Naive thymus-derived CD4-positive, alpha-beta T cell (primary cell): Measurements from ENCODE around the gene TRAPPC3L. TPM values are rescaled to one million over a fixed set of nuclear protein-coding genes. Genes with fewer than 3 reads are reported as not detected.

ENCODE experiments used
- ATAC-seq: fragments of 150-1000 bp; cut with Tn5 transposase; 2 replicates; pipeline ENCODE4 v1.10.0; 2021; ENCODE audit warnings: mild to moderate bottlenecking, moderate library complexity
- CTCF ChIA-PET: fragments of 350-600 bp; sonication (Branson Sonifier 250); formaldehyde crosslinking; loops from one replicate; lab custom pipeline; 2021; ENCODE audit warnings: antibody characterized with exemption; lab: Charles Lee
- POLR2A ChIA-PET: fragments of 350-600 bp; sonication (Branson Sonifier 250); formaldehyde crosslinking; loops from one replicate; lab custom pipeline; 2021; ENCODE audit warnings: antibody characterized with exemption, inconsistent platforms; lab: Charles Lee
- DNase-seq, 9 donors: peaks; one replicate each; pipeline versions ENCODE4 v3.0.0 to v3.0.0-alpha.2; 2020 to 2022; ENCODE audit warnings: mixed read lengths in 1 of 9
- H3K27ac ChIP-seq: one replicate; pipeline ENCODE4 v1.7.0; 2013; ENCODE audit warnings: mild to moderate bottlenecking, low read depth, low read length, moderate library complexity
- H3K27me3 ChIP-seq, 2 donors: one replicate each; pipeline ENCODE4 v1.7.0; 2013; ENCODE audit warnings: low read length in 2 of 2, mild to moderate bottlenecking in 2 of 2, moderate library complexity in 2 of 2; ENCODE audit not compliant: control insufficient read depth in 2 of 2, insufficient read depth in 2 of 2
- H3K36me3 ChIP-seq, 3 experiments: 1 replicate in 2 of 3; 2 replicates in 1 of 3; pipeline ENCODE4 v1.7.0; 2013; ENCODE audit warnings: low read length in 3 of 3, mild to moderate bottlenecking in 3 of 3, moderate library complexity in 1 of 3; ENCODE audit not compliant: insufficient read depth in 3 of 3, control insufficient read depth in 2 of 3
- H3K4me1 ChIP-seq, 2 donors: one replicate each; pipeline ENCODE4 v1.7.0; 2013; ENCODE audit warnings: low read length in 2 of 2, mild to moderate bottlenecking in 2 of 2, moderate library complexity in 1 of 2; ENCODE audit not compliant: control insufficient read depth in 2 of 2, insufficient read depth in 2 of 2
- H3K4me3 ChIP-seq: 2 replicates; pipeline ENCODE4 v1.7.0; 2013; ENCODE audit warnings: mild to moderate bottlenecking, low read length
- H3K9me3 ChIP-seq, 3 experiments: 1 replicate in 2 of 3; 2 replicates in 1 of 3; pipeline ENCODE4 v1.7.0; 2013; ENCODE audit warnings: low read length in 3 of 3; ENCODE audit not compliant: control insufficient read depth in 2 of 3
- H3K27ac Mint-ChIP-seq, 9 donors: one replicate each; pipeline ENCODE4 v1.8.0; 2020 to 2022; ENCODE audit warnings: mixed read lengths in 9 of 9, mild to moderate bottlenecking in 8 of 9, moderate library complexity in 5 of 9, inconsistent platforms in 2 of 9
- H3K27me3 Mint-ChIP-seq, 5 donors: one replicate each; pipeline ENCODE4 v1.8.0; 2021 to 2022; ENCODE audit warnings: mixed read lengths in 5 of 5, mild to moderate bottlenecking in 1 of 5
- H3K36me3 Mint-ChIP-seq, 5 donors: one replicate each; pipeline ENCODE4 v1.8.0; 2020 to 2022; ENCODE audit warnings: mixed read lengths in 5 of 5, mild to moderate bottlenecking in 3 of 5, inconsistent platforms in 1 of 5
- H3K4me1 Mint-ChIP-seq, 7 donors: one replicate each; pipeline ENCODE4 v1.8.0; 2020 to 2022; ENCODE audit warnings: mixed read lengths in 7 of 7, mild to moderate bottlenecking in 3 of 7, inconsistent platforms in 1 of 7
- H3K4me3 Mint-ChIP-seq, 10 donors: one replicate each; pipeline ENCODE4 v1.8.0; 2020 to 2022; ENCODE audit warnings: mild to moderate bottlenecking in 10 of 10, mixed read lengths in 10 of 10, moderate library complexity in 6 of 10, inconsistent platforms in 2 of 10
- H3K9me3 Mint-ChIP-seq, 11 donors: one replicate each; pipeline ENCODE4 v1.8.0; 2020 to 2022; ENCODE audit warnings: mixed read lengths in 11 of 11, mild to moderate bottlenecking in 4 of 11, inconsistent platforms in 1 of 11, moderate library complexity in 1 of 11
- intact Hi-C, 2 donors: fragments of 100-400 bp; cut with micrococcal nuclease; formaldehyde crosslinking; loops; one replicate each; pipeline ENCODE4 v1.15.1; 2023
- polyA plus RNA-seq, 2 donors: library from polyadenylated mRNA; unstranded; fragments of 300-500 nt; fragmentation: Illumina TruSeq; gene quantifications; one replicate each; pipeline ENCODE4 v1.2.3, GENCODE V29; 2021
- total RNA-seq, 6 experiments: library from RNA in 5 of 6; stranded (reverse) in 5 of 6; gene quantifications; 1 replicate in 5 of 6; 2 replicates in 1 of 6; pipeline ENCODE4 v1.2.3 and lab custom pipeline; 2021 to 2026

The TRAPPC3L gene
- total and polyA plus RNA-seq, 7 experiments from 2014 or later = not detected

- H3K4me1 Mint-ChIP-seq = no peaks in the 10 kb centered on the region
- no peak overlapping the region for H3K27ac ChIP-seq
- H3K4me3 Mint-ChIP-seq = no peak overlapping the region
- H3K36me3 Mint-ChIP-seq = no peaks in the 10 kb centered on the region
- ChIA-PET POLR2A (no interaction called here), CTCF (no interaction called here)
- intact Hi-C loops = no loop called here
- H3K9me3 ChIP-seq = no peaks in the 10 kb centered on the region
- H3K27me3 Mint-ChIP-seq = peaks cover 0 to 49% (median 4%) of the 10 kb centered on the region in 5 donors
- H3K4me1 ChIP-seq = no peaks in the 10 kb centered on the region
- no peaks in the 10 kb centered on the region for H3K27me3 ChIP-seq
- no peaks in the 10 kb centered on the region for H3K36me3 ChIP-seq
- peaks cover 0 to 14% (median 8%) of the 10 kb centered on the region in 11 donors for H3K9me3 Mint-ChIP-seq
- ATAC-seq (no peak), DNase-seq (no peak)
- no peak overlapping the region for H3K4me3 ChIP-seq
- H3K27ac Mint-ChIP-seq = no peak overlapping the region
Measured at GRCh38 chr6:116513224-116513875, 32.1 kb downstream of the TRAPPC3L start.

DNA sequence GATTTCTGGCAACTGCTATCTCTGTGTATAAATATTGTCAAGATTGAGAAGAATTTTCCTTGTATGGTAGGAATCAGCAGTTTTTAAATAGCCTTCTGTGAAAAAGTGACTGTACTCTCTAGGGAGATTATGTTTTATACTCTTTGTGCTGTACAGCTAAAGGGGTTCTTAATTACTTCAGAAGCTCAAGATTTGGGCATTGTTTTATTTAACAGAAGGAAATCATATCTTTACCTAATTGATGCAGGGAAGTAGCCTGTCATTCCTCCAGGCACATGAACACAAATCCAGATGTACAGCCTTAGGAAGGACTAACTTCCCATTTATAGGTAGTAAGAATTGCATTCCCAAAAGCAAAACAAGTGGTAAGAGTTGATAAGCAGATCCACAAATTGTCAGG lies 32.8 kb downstream of the TRAPPC3L start:
- Histone ChIP-seq H3K4me3 (no peak overlapping the region), H3K9me3 (no peaks in the 10 kb centered on the region), H3K4me1 (no peaks in the 10 kb centered on the region), H3K27me3 (no peaks in the 10 kb centered on the region), H3K36me3 (no peaks in the 10 kb centered on the region), H3K27ac (no peak overlapping the region)
- ChIA-PET CTCF (interaction anchor here (0.6 kb wide), 1 partner anchor 194 kb away, joined by 6 read pairs; no protein-coding TSS in a partner anchor), POLR2A (no interaction called here)
- Mint-ChIP-seq H3K27me3 (peaks cover 0 to 48% (median 0%) of the 10 kb centered on the region in 5 donors), H3K9me3 (peaks cover 0 to 18% (median 8%) of the 10 kb centered on the region in 11 donors), H3K4me3 (no peak overlapping the region), H3K27ac (no peak overlapping the region), H3K36me3 (no peaks in the 10 kb centered on the region), H3K4me1 (no peaks in the 10 kb centered on the region)
- intact Hi-C loops = no loop called here
- DNase-seq (no peak), ATAC-seq (no peak)

GRCh38 chr6:116512111-116512559 lies 33.3 kb downstream of the TRAPPC3L start:
- ChIA-PET CTCF (interaction anchor here (0.6 kb wide), 1 partner anchor 194 kb away, joined by 6 read pairs; no protein-coding TSS in a partner anchor), POLR2A (no interaction called here)
- intact Hi-C loops = no loop called here
- ATAC-seq = no peak
- Mint-ChIP-seq H3K27ac (no peak overlapping the region), H3K27me3 (peaks cover 0 to 51% (median 0%) of the 10 kb centered on the region in 5 donors), H3K9me3 (peaks cover 0 to 22% (median 8%) of the 10 kb centered on the region in 11 donors), H3K4me1 (no peaks in the 10 kb centered on the region), H3K4me3 (no peak overlapping the region), H3K36me3 (no peaks in the 10 kb centered on the region)
- no peaks in the 10 kb centered on the region for H3K4me1 ChIP-seq
- no peaks in the 10 kb centered on the region for H3K9me3 ChIP-seq
- DNase-seq = no peak
- H3K27me3 ChIP-seq = no peaks in the 10 kb centered on the region
- no peak overlapping the region for H3K27ac ChIP-seq
- H3K4me3 ChIP-seq = no peak overlapping the region
- H3K36me3 ChIP-seq = no peaks in the 10 kb centered on the region

DNA sequence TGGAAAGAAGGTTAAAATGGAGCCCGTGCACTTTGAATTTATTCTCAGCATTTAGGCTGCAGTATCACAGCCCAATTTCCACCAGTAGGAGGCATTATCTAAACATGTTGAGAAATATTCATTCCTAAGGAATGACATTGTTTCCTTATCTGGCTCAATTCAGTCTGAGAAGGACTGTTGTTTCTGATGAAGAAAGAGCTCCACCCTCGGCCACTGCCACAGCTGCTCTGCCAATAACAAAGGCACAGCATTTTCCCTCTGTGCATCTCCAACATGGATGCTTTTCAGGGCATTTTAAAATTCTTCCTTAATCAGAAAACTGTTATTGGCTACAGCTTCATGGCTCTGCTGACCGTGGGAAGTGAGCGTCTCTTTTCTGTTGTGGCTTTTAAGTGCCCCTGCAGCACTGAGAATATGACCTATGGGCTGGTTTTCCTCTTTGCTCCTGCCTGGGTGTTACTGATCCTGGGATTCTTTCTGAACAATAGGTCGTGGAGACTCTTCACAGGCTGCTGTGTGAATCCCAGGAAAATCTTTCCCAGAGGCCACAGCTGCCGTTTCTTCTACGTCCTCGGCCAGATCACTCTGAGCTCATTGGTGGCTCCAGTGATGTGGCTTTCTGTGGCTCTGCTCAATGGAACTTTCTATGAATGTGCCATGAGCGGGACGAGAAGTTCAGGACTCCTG lies 33.9 kb downstream of the TRAPPC3L start, which contains the start of gene CALHM5:
CALHM5 (plus strand) TSS at position 216 of the 687 bp plus-strand sequence; CDS start at position 274, 58 bp downstream.
- Mint-ChIP-seq H3K4me1 (no peaks in the 10 kb centered on the region), H3K4me3 (no peak within 1 kb of the TSS), H3K36me3 (no peaks in the 10 kb centered on the region), H3K27ac (no peak within 1 kb of the TSS), H3K27me3 (peaks cover 0 to 50% (median under 1%) of the 10 kb centered on the region in 5 donors), H3K9me3 (peaks cover 0 to 23% (median 8%) of the 10 kb centered on the region in 11 donors)
- DNase-seq (no peak), ATAC-seq (no peak)
- CTCF ChIA-PET = no interaction called here
- POLR2A ChIA-PET = no interaction called here
- intact Hi-C loops = no loop called here
- no peaks in the 10 kb centered on the region for H3K27me3 ChIP-seq
- no peak within 1 kb of the TSS for H3K27ac ChIP-seq
- H3K9me3 ChIP-seq = no peaks in the 10 kb centered on the region
- H3K36me3 ChIP-seq = no peaks in the 10 kb centered on the region
- no peak within 1 kb of the TSS for H3K4me3 ChIP-seq
- H3K4me1 ChIP-seq = no peaks in the 10 kb centered on the region

DNA sequence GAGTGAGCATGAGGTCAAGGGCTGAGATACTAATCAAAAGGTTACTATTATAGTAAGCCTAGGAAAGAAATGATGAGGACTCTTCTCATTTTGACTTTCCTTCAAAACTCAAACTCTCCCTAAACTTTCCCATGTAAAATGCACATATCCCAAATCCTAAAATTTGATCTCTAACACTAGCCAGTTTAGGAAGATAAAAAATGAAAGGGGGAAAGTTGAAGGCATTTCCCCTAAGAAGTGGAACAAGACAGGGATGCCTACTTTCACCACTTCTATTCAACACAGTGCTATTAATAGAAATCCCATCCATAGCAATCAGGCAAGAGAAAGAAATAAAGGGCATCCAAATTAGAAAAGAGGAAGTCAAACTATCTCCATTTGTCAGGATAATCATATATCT lies 37.0 kb downstream of the TRAPPC3L start:
- Histone ChIP-seq H3K36me3 (no peaks in the 10 kb centered on the region), H3K27ac (no peak overlapping the region), H3K9me3 (no peaks in the 10 kb centered on the region), H3K27me3 (no peaks in the 10 kb centered on the region), H3K4me1 (no peaks in the 10 kb centered on the region), H3K4me3 (no peak overlapping the region)
- Mint-ChIP-seq H3K27me3 (peaks cover 11 to 54% (median 28%) of the 10 kb centered on the region in 5 donors), H3K27ac (no peak overlapping the region), H3K4me3 (no peak overlapping the region), H3K4me1 (no peaks in the 10 kb centered on the region), H3K9me3 (peaks cover 2 to 35% (median 12%) of the 10 kb centered on the region in 11 donors), H3K36me3 (peaks cover 0 to 4% (median 0%) of the 10 kb centered on the region in 5 donors)
- ChIA-PET CTCF (no interaction called here), POLR2A (no interaction called here)
- no peak for ATAC-seq
- no peak for DNase-seq
- intact Hi-C loops = no loop called here

GRCh38 chr6:116507324-116507723 lies 38.2 kb downstream of the TRAPPC3L start:
- no peak overlapping the region for H3K4me3 Mint-ChIP-seq
- Histone ChIP-seq H3K9me3 (no peaks in the 10 kb centered on the region), H3K4me1 (no peaks in the 10 kb centered on the region), H3K27ac (no peak overlapping the region), H3K4me3 (no peak overlapping the region), H3K36me3 (no peaks in the 10 kb centered on the region), H3K27me3 (no peaks in the 10 kb centered on the region)
- H3K9me3 Mint-ChIP-seq = peaks cover 2 to 45% (median 14%) of the 10 kb centered on the region in 11 donors
- H3K27ac Mint-ChIP-seq = no peak overlapping the region
- intact Hi-C loops = no loop called here
- no peaks in the 10 kb centered on the region for H3K4me1 Mint-ChIP-seq
- DNase-seq = no peak
- ATAC-seq = no peak
- CTCF ChIA-PET = no interaction called here
- H3K27me3 Mint-ChIP-seq = peaks cover 19 to 56% (median 38%) of the 10 kb centered on the region in 5 donors
- peaks cover 0 to 12% (median 0%) of the 10 kb centered on the region in 5 donors for H3K36me3 Mint-ChIP-seq
- POLR2A ChIA-PET = no interaction called here
